ENCODE data around the gene SLC22A31.

The SLC22A31 gene

GRCh38 chr16:89156740-89157645 is 43.3 kb downstream of the SLC22A31 start:
- Histone ChIP-seq H3K4me3 (ENCODE audit: low read depth in 1 of 2, low read length in 2 of 2) (no peak overlapping the region), H3K27me3 (ENCODE audit: low read depth, low read length) (no peaks in the 10 kb centered on the region), H3K4me1 (ENCODE audit: control insufficient read depth in 1 of 2, insufficient read depth in 2 of 2, low read length in 2 of 2) (peaks cover 7 to 23% of the 10 kb centered on the region in 2 donors), H3K27ac (ENCODE audit: low read length) (no peak overlapping the region), H3K9me3 (ENCODE audit: control insufficient read depth in 1 of 2, low read length in 2 of 2) (no peaks in the 10 kb centered on the region), H3K36me3 (ENCODE audit: control insufficient read depth in 1 of 2, insufficient read depth in 2 of 2, low read length in 2 of 2) (peaks cover 0 to 4% of the 10 kb centered on the region in 2 donors)

GRCh38 chr16:89155851-89156739 is 44.2 kb downstream of the SLC22A31 start:
- Histone ChIP-seq H3K4me1 (ENCODE audit: control insufficient read depth in 1 of 2, insufficient read depth in 2 of 2, low read length in 2 of 2) (peaks cover 7 to 23% of the 10 kb centered on the region in 2 donors), H3K36me3 (ENCODE audit: control insufficient read depth in 1 of 2, insufficient read depth in 2 of 2, low read length in 2 of 2) (peaks cover 0 to 11% of the 10 kb centered on the region in 2 donors), H3K9me3 (ENCODE audit: control insufficient read depth in 1 of 2, low read length in 2 of 2) (no peaks in the 10 kb centered on the region), H3K4me3 (ENCODE audit: low read depth in 1 of 2, low read length in 2 of 2) (no peak overlapping the region), H3K27me3 (ENCODE audit: low read depth, low read length) (no peaks in the 10 kb centered on the region), H3K27ac (ENCODE audit: low read length) (no peak overlapping the region)

GRCh38 chr16:89155184-89155679 is 45.1 kb downstream of the SLC22A31 start:
- Histone ChIP-seq H3K36me3 (ENCODE audit: control insufficient read depth in 1 of 2, insufficient read depth in 2 of 2, low read length in 2 of 2) (peaks cover 6 to 16% of the 10 kb centered on the region in 2 donors), H3K4me3 (ENCODE audit: low read depth in 1 of 2, low read length in 2 of 2) (no peak overlapping the region), H3K9me3 (ENCODE audit: control insufficient read depth in 1 of 2, low read length in 2 of 2) (no peaks in the 10 kb centered on the region), H3K27ac (ENCODE audit: low read length) (no peak overlapping the region), H3K27me3 (ENCODE audit: low read depth, low read length) (no peaks in the 10 kb centered on the region), H3K4me1 (ENCODE audit: control insufficient read depth in 1 of 2, insufficient read depth in 2 of 2, low read length in 2 of 2) (peaks cover 7 to 23% of the 10 kb centered on the region in 2 donors)

GRCh38 chr16:89154390-89155183 is 45.8 kb downstream of the SLC22A31 start:
- H3K27ac ChIP-seq (ENCODE audit: low read length): no peak overlapping the region
- peaks cover 11 to 23% of the 10 kb centered on the region in 2 donors for H3K36me3 ChIP-seq (ENCODE audit: control insufficient read depth in 1 of 2, insufficient read depth in 2 of 2, low read length in 2 of 2)
- no peak overlapping the region for H3K4me3 ChIP-seq (ENCODE audit: low read depth in 1 of 2, low read length in 2 of 2)
- no peaks in the 10 kb centered on the region for H3K27me3 ChIP-seq (ENCODE audit: low read depth, low read length)
- no peaks in the 10 kb centered on the region for H3K9me3 ChIP-seq (ENCODE audit: control insufficient read depth in 1 of 2, low read length in 2 of 2)
- peaks cover 7 to 23% of the 10 kb centered on the region in 2 donors for H3K4me1 ChIP-seq (ENCODE audit: control insufficient read depth in 1 of 2, insufficient read depth in 2 of 2, low read length in 2 of 2)

GRCh38 chr16:89153848-89154271 is 46.5 kb downstream of the SLC22A31 start:
- Histone ChIP-seq H3K36me3 (ENCODE audit: control insufficient read depth in 1 of 2, insufficient read depth in 2 of 2, low read length in 2 of 2) (peaks cover 11 to 30% of the 10 kb centered on the region in 2 donors), H3K4me1 (ENCODE audit: control insufficient read depth in 1 of 2, insufficient read depth in 2 of 2, low read length in 2 of 2) (peaks cover 7 to 23% of the 10 kb centered on the region in 2 donors), H3K9me3 (ENCODE audit: control insufficient read depth in 1 of 2, low read length in 2 of 2) (peaks cover 0 to 3% of the 10 kb centered on the region in 2 donors), H3K4me3 (ENCODE audit: low read depth in 1 of 2, low read length in 2 of 2) (no peak overlapping the region), H3K27ac (ENCODE audit: low read length) (no peak overlapping the region), H3K27me3 (ENCODE audit: low read depth, low read length) (no peaks in the 10 kb centered on the region)

- peaks cover 7 to 23% of the 10 kb centered on the region in 2 donors for H3K4me1 ChIP-seq (ENCODE audit: control insufficient read depth in 1 of 2, insufficient read depth in 2 of 2, low read length in 2 of 2)
- H3K4me3 ChIP-seq (ENCODE audit: low read depth in 1 of 2, low read length in 2 of 2): no peak overlapping the region
- peaks cover 0 to 3% of the 10 kb centered on the region in 2 donors for H3K9me3 ChIP-seq (ENCODE audit: control insufficient read depth in 1 of 2, low read length in 2 of 2)
- no peak overlapping the region for H3K27ac ChIP-seq (ENCODE audit: low read length)
- H3K36me3 ChIP-seq (ENCODE audit: control insufficient read depth in 1 of 2, insufficient read depth in 2 of 2, low read length in 2 of 2): peaks cover 11 to 38% of the 10 kb centered on the region in 2 donors
- H3K27me3 ChIP-seq (ENCODE audit: low read depth, low read length): no peaks in the 10 kb centered on the region
Measured at GRCh38 chr16:89152831-89153700, 47.3 kb downstream of the SLC22A31 start.

- Histone ChIP-seq H3K27ac (ENCODE audit: low read length) (no peak overlapping the region), H3K27me3 (ENCODE audit: low read depth, low read length) (no peaks in the 10 kb centered on the region), H3K4me3 (ENCODE audit: low read depth in 1 of 2, low read length in 2 of 2) (no peak overlapping the region), H3K9me3 (ENCODE audit: control insufficient read depth in 1 of 2, low read length in 2 of 2) (peaks cover 0 to 3% of the 10 kb centered on the region in 2 donors), H3K36me3 (ENCODE audit: control insufficient read depth in 1 of 2, insufficient read depth in 2 of 2, low read length in 2 of 2) (peaks cover 19 to 47% of the 10 kb centered on the region in 2 donors), H3K4me1 (ENCODE audit: control insufficient read depth in 1 of 2, insufficient read depth in 2 of 2, low read length in 2 of 2) (peaks cover 7 to 18% of the 10 kb centered on the region in 2 donors)
Measured at GRCh38 chr16:89150981-89151380, 49.4 kb downstream of the SLC22A31 start.

- H3K4me1 ChIP-seq (ENCODE audit: control insufficient read depth in 1 of 2, insufficient read depth in 2 of 2, low read length in 2 of 2): peaks cover 7 to 11% of the 10 kb centered on the region in 2 donors
- no peak overlapping the region for H3K4me3 ChIP-seq (ENCODE audit: low read depth in 1 of 2, low read length in 2 of 2)
- H3K27ac ChIP-seq (ENCODE audit: low read length): no peak overlapping the region
- peaks cover 22 to 53% of the 10 kb centered on the region in 2 donors for H3K36me3 ChIP-seq (ENCODE audit: control insufficient read depth in 1 of 2, insufficient read depth in 2 of 2, low read length in 2 of 2)
- peaks cover 0 to 3% of the 10 kb centered on the region in 2 donors for H3K9me3 ChIP-seq (ENCODE audit: control insufficient read depth in 1 of 2, low read length in 2 of 2)
- H3K27me3 ChIP-seq (ENCODE audit: low read depth, low read length): no peaks in the 10 kb centered on the region
Measured at GRCh38 chr16:89150090-89150835, 50.1 kb downstream of the SLC22A31 start.

GRCh38 chr16:89149386-89149785 is 51.0 kb downstream of the SLC22A31 start:
- Histone ChIP-seq H3K27ac (ENCODE audit: low read length) (no peak overlapping the region), H3K36me3 (ENCODE audit: control insufficient read depth in 1 of 2, insufficient read depth in 2 of 2, low read length in 2 of 2) (peaks cover 26 to 58% of the 10 kb centered on the region in 2 donors)

More at GRCh38 chr16:89149386-89149785, 51.0 kb downstream of the SLC22A31 start:
- Histone ChIP-seq H3K27me3 (ENCODE audit: low read depth, low read length) (no peaks in the 10 kb centered on the region), H3K9me3 (ENCODE audit: control insufficient read depth in 1 of 2, low read length in 2 of 2) (peaks cover 0 to 3% of the 10 kb centered on the region in 2 donors), H3K4me3 (ENCODE audit: low read depth in 1 of 2, low read length in 2 of 2) (no peak overlapping the region), H3K4me1 (ENCODE audit: control insufficient read depth in 1 of 2, insufficient read depth in 2 of 2, low read length in 2 of 2) (peaks cover 0 to 2% of the 10 kb centered on the region in 2 donors)

Measured in muscle layer of duodenum (tissue), 2 donors.